Gastroesophageal sphincter (tissue), 4 donors: ENCODE results near the gene PLPP7. TPM values are rescaled to one million over a fixed set of nuclear protein-coding genes. Genes with fewer than 3 reads are reported as not detected.

Source experiments
- ATAC-seq: fragments of 150-250 bp; one replicate; pipeline ENCODE4 v1.9.1; 2016; ENCODE audit warnings: mild to moderate bottlenecking, moderate library complexity
- H3K27ac ChIP-seq, 4 donors: fragments of 200-600 bp; sonication (generic) in 3 of 4; 1 replicate in 3 of 4; 2 replicates in 1 of 4; pipeline ENCODE4 v1.5.1; 2016 to 2019
- H3K27me3 ChIP-seq: fragments of 200-600 bp; sonication (generic); one replicate; pipeline ENCODE4 v1.5.1; 2019
- H3K36me3 ChIP-seq, 2 donors: fragments of 200-600 bp; sonication (generic); one replicate each; pipeline ENCODE4 v1.5.1; 2019; ENCODE audit warnings: control low read depth in 1 of 2
- H3K4me1 ChIP-seq, 3 donors: fragments of 200-600 bp; sonication (generic); 1 replicate in 2 of 3; 2 replicates in 1 of 3; pipeline ENCODE4 v1.5.1; 2016 to 2019; ENCODE audit warnings: control low read depth in 2 of 3
- H3K4me3 ChIP-seq, 2 donors: fragments of 200-600 bp; sonication (generic); one replicate each; pipeline ENCODE4 v1.5.1; 2019; ENCODE audit warnings: mild to moderate bottlenecking in 1 of 2, moderate library complexity in 1 of 2
- H3K9me3 ChIP-seq, 3 donors: fragments of 200-600 bp; sonication (generic); one replicate each; pipeline ENCODE4 v1.5.1; 2017 to 2019; ENCODE audit warnings: control low read depth in 2 of 3
- EP300 ChIP-seq: sonication (generic); formaldehyde crosslinking; IDR thresholded peaks from one replicate; pipeline ENCODE4 v1.6.1; 2017; ENCODE audit warnings: antibody characterized with exemption, mild to moderate bottlenecking
- POLR2A ChIP-seq, 2 donors: fragments of 450-650 bp; IDR thresholded peaks; one replicate each; pipeline ENCODE4 v1.6.1; 2017; ENCODE audit warnings: antibody characterized with exemption in 2 of 2, mild to moderate bottlenecking in 2 of 2, moderate library complexity in 1 of 2
- POLR2AphosphoS5 ChIP-seq: sonication (generic); formaldehyde crosslinking; IDR thresholded peaks from one replicate; pipeline ENCODE4 v1.6.1; 2017; ENCODE audit warnings: antibody characterized with exemption
- WGBS, 2 donors: methylation state at CpG; one replicate each; pipeline ENCODE4 v1.1.5; 2018; ENCODE audit warnings: low coverage in 1 of 2; 5-methylcytosine and 5-hydroxymethylcytosine counted together
- total RNA-seq, 4 donors: library from RNA; depleted of rRNA; stranded (reverse); fragments of >200 nt; gene quantifications; one replicate each; pipeline ENCODE4 v1.1.0, GENCODE V29; 2016
- TF ChIP-seq, protein P1 (sequence below), 4 experiments: fragments of 200-600 bp in 2 of 4; fragments of 450-650 bp in 2 of 4; sonication (generic) in 1 of 4; IDR thresholded peaks; one replicate each; pipeline ENCODE4 v1.5.1; 2017 to 2019; ENCODE audit warnings: antibody characterized with exemption in 4 of 4, mild to moderate bottlenecking in 2 of 4, moderate library complexity in 2 of 4

Gene PLPP7
- total RNA-seq, 4 donors from 2014 or later: 9.7 to 21.1 (median 12.0) TPM

DNA sequence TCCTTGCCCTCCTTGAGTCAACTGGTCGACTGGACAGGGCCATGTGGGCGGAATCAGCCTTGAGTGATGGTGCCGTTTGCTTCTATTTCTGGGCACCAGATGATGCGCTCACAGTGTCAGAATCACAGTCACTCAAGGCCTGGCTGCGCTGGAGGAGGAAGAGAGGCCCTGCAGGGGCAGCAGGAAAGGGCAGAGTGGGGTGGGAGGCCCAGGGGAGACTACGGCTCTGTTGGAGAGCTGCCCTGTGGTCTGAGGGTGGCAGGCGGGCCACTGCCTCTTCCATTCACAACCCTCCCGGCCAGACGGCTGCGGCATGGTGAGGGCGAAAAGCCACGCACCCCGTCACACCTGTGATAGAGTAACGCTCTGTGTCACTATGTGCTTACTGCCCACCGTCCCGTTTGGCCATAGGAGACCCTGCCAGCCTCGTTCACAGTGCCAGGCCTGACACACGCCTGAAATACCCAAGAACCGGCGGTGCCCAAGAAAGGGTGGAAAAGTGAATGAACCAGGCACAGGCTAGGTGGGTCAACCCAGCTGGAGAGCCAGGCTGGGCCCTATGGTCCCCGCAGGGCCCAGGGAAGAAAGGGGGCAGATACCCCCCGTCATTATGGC is 9.9 kb downstream of the PLPP7 start:
- Histone ChIP-seq H3K27ac (no peak overlapping the region), H3K9me3 (no peaks in the 10 kb centered on the region), H3K4me1 (no peaks in the 10 kb centered on the region), H3K4me3 (no peak overlapping the region), H3K36me3 (peaks cover 0 to 10% of the 10 kb centered on the region in 2 donors), H3K27me3 (no peaks in the 10 kb centered on the region)
- ATAC-seq: no peak
- WGBS, 2 donors: 73% methylated on average over 3 of the region's 22 CpGs; no CpG with 5 or more reads in 1 of the 2 donors
- TF ChIP-seq POLR2AphosphoS5: no peak

DNA sequence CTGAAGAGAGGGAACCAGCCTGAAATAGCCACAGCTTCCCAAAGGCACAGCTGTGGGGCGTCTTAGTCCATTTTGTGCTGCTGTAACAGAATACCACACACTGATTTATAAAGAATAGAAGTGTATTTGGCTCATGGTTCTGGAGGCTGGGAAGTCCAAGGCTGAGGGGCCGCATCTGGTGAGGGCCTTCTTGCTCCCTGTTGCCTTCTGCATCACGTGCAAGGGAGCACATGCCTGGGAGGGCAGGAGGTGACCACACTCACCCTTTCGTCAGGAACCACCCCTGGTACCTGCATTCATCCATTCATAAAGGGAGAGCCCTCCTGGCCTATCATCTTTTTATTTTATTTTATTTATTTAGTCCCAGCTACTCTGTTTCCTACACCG is 10.4 kb downstream of the PLPP7 start:
- peaks cover 0 to 10% of the 10 kb centered on the region in 2 donors for H3K36me3 ChIP-seq
- no peak overlapping the region for H3K27ac ChIP-seq
- no peak for TF ChIP-seq EP300
- no peak for TF ChIP-seq POLR2AphosphoS5
- TF ChIP-seq, protein P1, sequence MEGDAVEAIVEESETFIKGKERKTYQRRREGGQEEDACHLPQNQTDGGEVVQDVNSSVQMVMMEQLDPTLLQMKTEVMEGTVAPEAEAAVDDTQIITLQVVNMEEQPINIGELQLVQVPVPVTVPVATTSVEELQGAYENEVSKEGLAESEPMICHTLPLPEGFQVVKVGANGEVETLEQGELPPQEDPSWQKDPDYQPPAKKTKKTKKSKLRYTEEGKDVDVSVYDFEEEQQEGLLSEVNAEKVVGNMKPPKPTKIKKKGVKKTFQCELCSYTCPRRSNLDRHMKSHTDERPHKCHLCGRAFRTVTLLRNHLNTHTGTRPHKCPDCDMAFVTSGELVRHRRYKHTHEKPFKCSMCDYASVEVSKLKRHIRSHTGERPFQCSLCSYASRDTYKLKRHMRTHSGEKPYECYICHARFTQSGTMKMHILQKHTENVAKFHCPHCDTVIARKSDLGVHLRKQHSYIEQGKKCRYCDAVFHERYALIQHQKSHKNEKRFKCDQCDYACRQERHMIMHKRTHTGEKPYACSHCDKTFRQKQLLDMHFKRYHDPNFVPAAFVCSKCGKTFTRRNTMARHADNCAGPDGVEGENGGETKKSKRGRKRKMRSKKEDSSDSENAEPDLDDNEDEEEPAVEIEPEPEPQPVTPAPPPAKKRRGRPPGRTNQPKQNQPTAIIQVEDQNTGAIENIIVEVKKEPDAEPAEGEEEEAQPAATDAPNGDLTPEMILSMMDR (IDR thresholded peaks at IDR 0.05): no peak
- TF ChIP-seq POLR2A (IDR thresholded peaks at IDR 0.05): no peak
- no peaks in the 10 kb centered on the region for H3K9me3 ChIP-seq
- no peak overlapping the region for H3K4me3 ChIP-seq
- ATAC-seq: no peak
- 79% methylated on average over 5 of the region's 5 CpGs; no CpG with 5 or more reads in 1 of the 2 donors for WGBS, 2 donors
- no peaks in the 10 kb centered on the region for H3K4me1 ChIP-seq
- H3K27me3 ChIP-seq: no peaks in the 10 kb centered on the region

DNA sequence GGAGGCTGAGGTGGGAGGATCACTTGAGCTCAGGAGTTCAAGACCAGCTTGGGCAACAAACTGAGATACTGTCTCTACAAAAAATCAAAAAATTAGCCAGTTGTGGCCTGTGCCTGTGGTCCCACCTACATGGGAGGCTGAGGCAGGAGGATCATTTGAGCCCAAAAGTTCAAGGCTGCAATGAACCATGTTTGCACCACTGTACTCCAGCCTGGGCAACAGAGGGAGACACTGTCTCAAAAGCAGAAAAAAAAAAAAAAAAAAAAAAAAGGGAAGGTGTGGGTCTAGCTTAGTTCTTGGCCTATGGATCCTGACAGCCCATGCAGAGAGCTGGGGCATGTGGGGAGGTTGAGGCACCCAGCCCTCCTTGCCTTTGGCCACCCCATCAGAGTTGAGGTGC is 10.9 kb downstream of the PLPP7 start:
- no peaks in the 10 kb centered on the region for H3K27me3 ChIP-seq
- ATAC-seq: no peak
- peaks cover 0 to 6% of the 10 kb centered on the region in 2 donors for H3K36me3 ChIP-seq
- TF ChIP-seq EP300: no peak
- TF ChIP-seq, protein P1 (IDR thresholded peaks at IDR 0.05): no peak
- TF ChIP-seq POLR2AphosphoS5: no peak
- TF ChIP-seq POLR2A (IDR thresholded peaks at IDR 0.05): no peak
- H3K4me3 ChIP-seq: no peak overlapping the region
- no peaks in the 10 kb centered on the region for H3K4me1 ChIP-seq
- no peaks in the 10 kb centered on the region for H3K9me3 ChIP-seq
- H3K27ac ChIP-seq: no peak overlapping the region

DNA sequence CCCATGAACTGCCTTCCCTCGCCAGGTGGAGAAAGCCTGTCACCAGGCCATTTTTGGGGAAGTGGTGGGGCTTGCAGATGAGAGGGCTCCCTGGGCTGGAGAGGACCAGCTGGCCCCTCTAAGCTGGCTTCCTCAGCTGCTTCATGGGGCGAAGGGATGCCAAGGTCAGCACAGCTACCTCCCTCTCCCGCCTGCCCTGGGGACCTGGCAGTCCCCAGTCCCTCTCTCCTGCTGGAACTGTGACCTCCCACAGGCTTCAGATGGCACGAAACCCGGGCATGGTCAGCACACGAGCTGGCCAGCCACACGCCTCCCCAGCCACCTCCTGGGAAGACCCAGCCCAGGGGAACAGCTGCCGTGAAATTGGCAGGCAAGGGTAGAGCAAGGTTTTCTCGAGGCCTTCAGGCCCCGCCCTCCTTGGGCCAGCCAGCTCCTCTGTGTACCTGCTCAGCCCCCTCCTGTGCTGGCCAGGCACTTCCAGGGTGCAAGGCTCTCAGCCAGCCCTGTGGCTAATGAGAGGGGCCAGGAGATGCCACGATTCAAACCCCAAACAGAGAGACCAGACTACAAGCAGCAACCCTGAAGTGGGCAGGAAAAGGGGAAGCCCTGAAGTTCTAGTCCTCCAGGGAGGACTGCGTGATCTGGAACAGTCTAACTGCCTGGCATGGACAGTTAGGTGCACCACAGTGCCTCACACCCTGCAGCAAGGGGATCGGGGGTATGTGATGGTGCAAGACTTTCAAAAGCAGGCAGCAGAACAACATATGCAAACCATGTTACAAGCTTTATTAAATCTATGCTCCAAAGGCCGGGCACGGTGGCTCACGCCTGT is 12.9 kb downstream of the PLPP7 start:
- Histone ChIP-seq H3K9me3 (no peaks in the 10 kb centered on the region), H3K27ac (no peak overlapping the region), H3K36me3 (no peaks in the 10 kb centered on the region), H3K27me3 (no peaks in the 10 kb centered on the region), H3K4me1 (no peaks in the 10 kb centered on the region), H3K4me3 (no peak overlapping the region)
- TF ChIP-seq EP300: no peak
- TF ChIP-seq POLR2A (IDR thresholded peaks at IDR 0.05): no peak
- TF ChIP-seq POLR2AphosphoS5: no peak
- TF ChIP-seq, protein P1 (IDR thresholded peaks at IDR 0.05): no peak
- WGBS, 2 donors: 83 to 89% methylated on average over 1 to 5 of the region's 16 CpGs
- ATAC-seq: no peak

DNA sequence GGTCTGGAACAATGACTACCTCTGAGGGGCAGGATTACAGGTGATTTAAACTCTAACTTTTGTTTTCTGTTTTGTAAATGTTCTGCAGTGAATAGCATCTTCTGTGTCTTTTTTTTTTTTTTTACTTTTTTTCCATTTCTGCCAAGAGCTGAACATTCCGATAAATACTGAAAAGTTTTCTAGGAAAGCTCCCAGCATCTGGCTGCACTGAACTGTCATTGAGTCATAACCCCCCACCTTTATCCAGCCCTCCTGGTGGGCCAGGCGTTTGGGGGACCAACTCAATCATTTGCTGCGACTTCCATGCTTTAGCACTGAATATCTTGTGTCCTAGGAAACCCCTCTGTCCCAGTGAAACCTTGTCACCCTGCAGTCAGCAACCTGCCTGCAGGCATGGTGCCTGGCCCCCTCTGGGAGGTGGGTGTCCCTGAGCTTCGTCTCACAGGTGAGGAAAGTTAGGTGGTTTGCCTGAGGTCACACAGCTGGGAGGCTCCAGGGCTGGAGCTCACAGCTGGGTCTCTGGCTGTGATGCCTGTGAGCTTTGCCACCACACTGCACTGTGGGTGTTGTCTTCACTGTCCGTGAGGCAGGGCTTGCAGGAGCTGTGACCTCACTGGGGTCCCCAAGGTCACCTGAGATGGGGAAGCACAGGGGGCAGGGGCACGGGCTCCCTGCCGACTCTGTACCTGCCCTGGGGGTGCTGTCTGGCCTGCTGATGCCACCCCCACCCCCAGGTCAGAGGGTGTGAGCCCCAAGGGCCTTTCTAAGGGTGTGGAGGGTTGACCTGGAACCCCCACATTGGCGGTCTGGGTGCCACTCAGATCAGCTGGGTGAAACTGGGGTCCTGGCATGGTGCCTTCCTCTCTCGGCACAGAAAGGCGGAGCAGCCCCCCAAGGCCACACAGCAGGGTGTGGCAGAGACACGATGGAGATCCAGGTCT is 14.1 kb downstream of the PLPP7 start:
- WGBS, 2 donors: 58 to 83% methylated on average over 1 to 5 of the region's 11 CpGs
- no peak for ATAC-seq
- Histone ChIP-seq H3K27ac (no peak overlapping the region), H3K4me1 (no peaks in the 10 kb centered on the region), H3K36me3 (peaks cover 0 to 6% of the 10 kb centered on the region in 2 donors), H3K4me3 (no peak overlapping the region), H3K9me3 (no peaks in the 10 kb centered on the region), H3K27me3 (no peaks in the 10 kb centered on the region)
- no peak for TF ChIP-seq POLR2AphosphoS5
- TF ChIP-seq, protein P1 (IDR thresholded peaks at IDR 0.05): no peak
